Parathyroid adenoma (tissue), 2 donors: ENCODE data around the gene FIBP.

Experiments
- H2AFZ ChIP-seq: fragments of 300-600 bp; sonication (generic); one replicate; pipeline ENCODE4 v1.7.0; 2017; ENCODE audit warnings: antibody characterized with exemption, mild to moderate bottlenecking
- H3K27ac ChIP-seq: fragments of 300-600 bp; sonication (generic); one replicate; pipeline ENCODE4 v1.7.0; 2017
- H3K27me3 ChIP-seq: fragments of 300-600 bp; sonication (generic); one replicate; pipeline ENCODE4 v1.7.0; 2017; ENCODE audit warnings: low read length; ENCODE audit not compliant: control insufficient read depth, insufficient read depth
- H3K36me3 ChIP-seq: fragments of 300-600 bp; sonication (generic); one replicate; pipeline ENCODE4 v1.7.0; 2017; ENCODE audit warnings: low read length; ENCODE audit not compliant: control insufficient read depth, insufficient read depth
- H3K4me1 ChIP-seq: fragments of 300-600 bp; sonication (generic); one replicate; pipeline ENCODE4 v1.7.0; 2017; ENCODE audit warnings: control low read depth
- H3K4me2 ChIP-seq: fragments of 300-600 bp; sonication (generic); one replicate; pipeline ENCODE4 v1.7.0; 2017; ENCODE audit warnings: low read length
- H3K4me3 ChIP-seq: fragments of 300-600 bp; sonication (generic); one replicate; pipeline ENCODE4 v1.7.0; 2017; ENCODE audit warnings: low read depth, low read length
- H3K79me2 ChIP-seq: fragments of 300-600 bp; sonication (generic); one replicate; pipeline ENCODE4 v1.7.0; 2017; ENCODE audit warnings: control low read depth
- H3K9ac ChIP-seq: fragments of 300-600 bp; sonication (generic); one replicate; pipeline ENCODE4 v1.7.0; 2017; ENCODE audit warnings: mild to moderate bottlenecking
- H3K9me3 ChIP-seq: fragments of 300-600 bp; sonication (generic); one replicate; pipeline ENCODE4 v1.7.0; 2017; ENCODE audit warnings: low read length; ENCODE audit not compliant: control insufficient read depth
- TF ChIP-seq, protein P1 (sequence below): fragments of 300-600 bp; sonication (generic); IDR thresholded peaks from one replicate; pipeline ENCODE4 v1.7.0; 2017; ENCODE audit warnings: antibody characterized with exemption, mild to moderate bottlenecking
- donor health status: primary hyperparathyroidism.

Gene FIBP

DNA sequence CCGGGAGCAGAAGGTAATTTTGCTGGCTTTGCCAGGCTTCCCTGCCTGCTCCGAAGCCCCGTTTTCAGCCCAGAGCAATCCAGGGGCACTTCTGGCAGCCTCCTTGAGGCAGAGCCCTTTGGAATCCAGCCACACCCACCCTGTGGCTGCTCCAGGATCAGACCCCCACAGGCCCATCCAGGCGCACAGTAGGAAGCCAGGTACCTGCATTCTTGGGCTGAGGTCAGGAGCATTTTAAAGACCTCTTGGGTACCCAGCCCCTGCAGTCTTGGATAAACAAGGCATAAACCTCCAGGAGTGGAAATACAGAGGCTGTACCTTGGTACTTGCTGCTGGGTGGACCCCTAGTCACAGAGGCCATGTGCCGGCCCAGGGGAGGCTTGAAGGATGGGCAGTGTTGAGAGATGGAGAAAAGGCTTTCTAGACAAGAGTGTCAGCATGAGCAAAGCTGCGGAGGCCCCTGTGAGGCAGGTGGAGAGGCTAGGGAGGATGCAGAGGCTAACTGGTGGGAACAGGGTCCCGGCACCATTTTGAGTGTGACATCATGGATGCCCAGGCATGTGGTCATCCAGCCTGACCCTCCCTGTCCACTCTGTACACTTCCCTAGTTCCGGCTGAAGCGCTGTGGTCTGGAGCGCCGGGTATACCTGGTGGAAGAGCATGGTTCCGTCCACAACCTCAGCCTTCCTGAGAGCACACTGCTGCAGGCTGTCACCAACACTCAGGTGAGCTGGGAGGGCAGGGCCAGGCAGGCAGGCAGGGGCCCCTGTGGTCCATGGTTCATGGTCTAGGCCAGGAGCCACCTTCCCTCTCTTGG is 24.2 kb downstream of the FIBP start:
- TF ChIP-seq, protein P1, sequence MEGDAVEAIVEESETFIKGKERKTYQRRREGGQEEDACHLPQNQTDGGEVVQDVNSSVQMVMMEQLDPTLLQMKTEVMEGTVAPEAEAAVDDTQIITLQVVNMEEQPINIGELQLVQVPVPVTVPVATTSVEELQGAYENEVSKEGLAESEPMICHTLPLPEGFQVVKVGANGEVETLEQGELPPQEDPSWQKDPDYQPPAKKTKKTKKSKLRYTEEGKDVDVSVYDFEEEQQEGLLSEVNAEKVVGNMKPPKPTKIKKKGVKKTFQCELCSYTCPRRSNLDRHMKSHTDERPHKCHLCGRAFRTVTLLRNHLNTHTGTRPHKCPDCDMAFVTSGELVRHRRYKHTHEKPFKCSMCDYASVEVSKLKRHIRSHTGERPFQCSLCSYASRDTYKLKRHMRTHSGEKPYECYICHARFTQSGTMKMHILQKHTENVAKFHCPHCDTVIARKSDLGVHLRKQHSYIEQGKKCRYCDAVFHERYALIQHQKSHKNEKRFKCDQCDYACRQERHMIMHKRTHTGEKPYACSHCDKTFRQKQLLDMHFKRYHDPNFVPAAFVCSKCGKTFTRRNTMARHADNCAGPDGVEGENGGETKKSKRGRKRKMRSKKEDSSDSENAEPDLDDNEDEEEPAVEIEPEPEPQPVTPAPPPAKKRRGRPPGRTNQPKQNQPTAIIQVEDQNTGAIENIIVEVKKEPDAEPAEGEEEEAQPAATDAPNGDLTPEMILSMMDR = no peak
- Histone ChIP-seq H3K27ac (no peak overlapping the region), H3K9me3 (no peaks in the 10 kb centered on the region), H3K36me3 (no peaks in the 10 kb centered on the region), H3K4me3 (no peak overlapping the region), H3K9ac (no peak overlapping the region), H3K4me2 (no peak overlapping the region), H3K79me2 (peaks cover 2% of the 10 kb centered on the region), H3K27me3 (no peaks in the 10 kb centered on the region), H3K4me1 (peaks cover 5% of the 10 kb centered on the region), H2AFZ (no peak overlapping the region)

DNA sequence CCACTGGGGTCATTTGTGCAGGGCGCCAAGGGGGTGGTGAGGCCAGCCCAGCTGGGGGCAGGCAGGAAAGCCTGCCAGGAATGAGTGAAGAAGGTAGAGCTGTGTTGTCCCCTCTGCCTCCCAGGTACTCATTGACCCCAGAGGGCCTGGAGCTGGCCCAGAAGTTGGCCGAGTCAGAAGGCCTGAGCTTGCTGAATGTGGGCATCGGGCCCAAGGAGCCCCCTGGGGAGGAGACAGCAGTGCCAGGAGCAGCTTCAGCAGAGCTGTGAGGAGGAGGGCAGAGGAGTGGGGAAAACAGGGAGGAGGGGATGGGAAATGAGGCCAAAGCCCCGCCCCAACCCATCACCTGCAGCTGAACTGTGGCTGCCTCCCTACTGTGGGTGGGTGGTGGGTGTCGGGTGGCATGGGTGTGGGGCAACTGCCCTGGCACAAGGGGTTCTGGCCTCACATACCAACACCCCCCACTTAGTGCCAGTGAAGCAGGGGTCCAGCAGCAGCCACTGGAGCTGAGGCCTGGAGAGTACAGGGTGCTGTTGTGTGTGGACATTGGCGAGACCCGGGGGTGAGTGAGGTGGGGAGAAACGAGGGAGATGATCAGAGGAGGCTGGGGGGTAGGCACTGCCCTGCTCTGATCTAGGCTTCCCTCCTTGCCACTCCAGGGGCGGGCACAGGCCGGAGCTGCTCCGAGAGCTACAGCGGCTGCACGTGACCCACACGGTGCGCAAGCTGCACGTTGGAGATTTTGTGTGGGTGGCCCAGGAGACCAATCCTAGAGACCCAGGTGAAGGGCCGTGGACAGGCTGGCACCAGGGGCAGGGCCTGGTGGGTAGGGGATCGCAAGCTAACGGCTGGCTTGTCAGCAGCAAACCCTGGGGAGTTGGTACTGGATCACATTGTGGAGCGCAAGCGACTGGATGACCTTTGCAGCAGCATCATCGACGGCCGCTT is 25.1 kb downstream of the FIBP start:
- no peaks in the 10 kb centered on the region for H3K27me3 ChIP-seq
- H2AFZ ChIP-seq = no peak overlapping the region
- TF ChIP-seq, protein P1 = no peak
- no peak overlapping the region for H3K27ac ChIP-seq
- peaks cover 5% of the 10 kb centered on the region for H3K4me1 ChIP-seq
- H3K36me3 ChIP-seq = no peaks in the 10 kb centered on the region
- H3K4me2 ChIP-seq = no peak overlapping the region
- H3K79me2 ChIP-seq = peaks cover 2% of the 10 kb centered on the region
- no peak overlapping the region for H3K9ac ChIP-seq
- no peaks in the 10 kb centered on the region for H3K9me3 ChIP-seq
- no peak overlapping the region for H3K4me3 ChIP-seq

DNA sequence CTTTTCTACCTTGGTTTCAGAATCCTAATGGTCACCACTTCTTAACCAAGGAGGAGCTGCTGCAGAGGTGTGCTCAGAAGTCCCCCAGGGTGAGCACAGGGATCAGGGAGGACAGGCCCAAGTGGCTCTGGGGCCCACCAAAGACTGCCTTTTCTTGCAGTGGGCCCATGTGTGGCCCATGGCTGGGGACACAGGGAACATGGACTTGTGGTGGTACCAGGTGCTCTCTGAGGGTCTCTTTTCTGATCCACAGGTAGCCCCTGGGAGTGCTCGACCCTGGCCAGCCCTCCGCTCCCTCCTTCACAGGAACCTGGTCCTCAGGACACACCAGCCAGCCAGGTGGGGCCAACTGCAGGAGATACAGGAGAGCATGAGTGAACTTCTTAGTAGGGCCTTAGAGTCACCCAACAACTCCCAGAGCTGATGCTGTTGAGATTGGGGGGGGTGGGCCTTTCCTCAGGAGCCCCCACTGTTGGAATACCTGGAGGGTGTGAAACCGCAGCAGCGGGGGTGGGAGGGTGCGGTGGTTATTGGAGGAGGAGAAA is 26.0 kb downstream of the FIBP start:
- no peak overlapping the region for H2AFZ ChIP-seq
- no peak overlapping the region for H3K9ac ChIP-seq
- H3K79me2 ChIP-seq = peaks cover 2% of the 10 kb centered on the region
- H3K4me3 ChIP-seq = no peak overlapping the region
- H3K27ac ChIP-seq = no peak overlapping the region
- no peak overlapping the region for H3K4me2 ChIP-seq
- H3K9me3 ChIP-seq = no peaks in the 10 kb centered on the region
- no peaks in the 10 kb centered on the region for H3K27me3 ChIP-seq
- TF ChIP-seq, protein P1 = no peak
- H3K4me1 ChIP-seq = peaks cover 5% of the 10 kb centered on the region
- H3K36me3 ChIP-seq = no peaks in the 10 kb centered on the region

DNA sequence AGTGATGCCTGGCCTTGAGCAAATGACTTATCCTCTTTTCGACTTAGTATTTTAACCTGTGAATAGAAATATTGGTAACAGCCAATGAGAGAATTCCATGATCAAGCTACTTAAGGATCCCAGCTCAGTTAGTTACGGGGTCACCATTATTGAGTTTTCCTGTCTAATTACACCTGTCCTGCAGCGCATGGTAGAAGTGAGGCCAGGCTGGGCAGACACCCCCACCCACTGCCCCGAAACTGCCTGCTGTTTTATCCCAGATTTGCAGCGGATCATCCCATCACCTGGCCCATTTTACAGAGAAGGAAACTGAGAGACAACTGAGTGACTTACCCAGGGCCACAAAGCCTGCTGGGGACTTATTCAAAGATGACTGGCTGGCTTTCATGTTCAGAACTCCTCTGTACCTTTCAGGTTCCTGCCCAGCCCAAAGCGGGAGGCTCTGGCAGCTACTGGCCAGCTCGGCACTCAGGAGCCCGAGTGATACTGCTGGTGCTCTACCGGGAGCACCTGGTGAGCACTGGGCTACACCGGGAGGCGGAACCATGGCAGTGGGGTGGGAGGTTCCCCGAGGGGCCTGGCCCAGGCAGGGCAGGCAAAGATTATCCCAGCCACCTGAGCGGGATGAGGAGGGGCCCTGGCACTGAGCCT is 26.6 kb downstream of the FIBP start:
- H3K4me3 ChIP-seq = peak overlapping the region; percentile 90

More for the DNA sequence above, 26.6 kb downstream of the FIBP start:
- no peak overlapping the region for H2AFZ ChIP-seq
- peaks cover 4% of the 10 kb centered on the region for H3K79me2 ChIP-seq
- H3K9ac ChIP-seq = no peak overlapping the region
- no peak overlapping the region for H3K27ac ChIP-seq
- H3K4me1 ChIP-seq = peaks cover 5% of the 10 kb centered on the region
- no peaks in the 10 kb centered on the region for H3K9me3 ChIP-seq
- H3K4me2 ChIP-seq = peak overlapping the region; percentile 97
- TF ChIP-seq, protein P1 = no peak
- H3K27me3 ChIP-seq = no peaks in the 10 kb centered on the region
- H3K36me3 ChIP-seq = no peaks in the 10 kb centered on the region
